HG02763 (cell line): ENCODE data around the gene ERF.

Source experiments
- ATAC-seq: cut with Tn5 transposase; IDR thresholded peaks from one replicate; pipeline ENCODE4 v1.9.1; 2021; ENCODE audit warnings: mild to moderate bottlenecking, moderate library complexity; ENCODE audit not compliant: unreplicated experiment

Gene ERF

DNA sequence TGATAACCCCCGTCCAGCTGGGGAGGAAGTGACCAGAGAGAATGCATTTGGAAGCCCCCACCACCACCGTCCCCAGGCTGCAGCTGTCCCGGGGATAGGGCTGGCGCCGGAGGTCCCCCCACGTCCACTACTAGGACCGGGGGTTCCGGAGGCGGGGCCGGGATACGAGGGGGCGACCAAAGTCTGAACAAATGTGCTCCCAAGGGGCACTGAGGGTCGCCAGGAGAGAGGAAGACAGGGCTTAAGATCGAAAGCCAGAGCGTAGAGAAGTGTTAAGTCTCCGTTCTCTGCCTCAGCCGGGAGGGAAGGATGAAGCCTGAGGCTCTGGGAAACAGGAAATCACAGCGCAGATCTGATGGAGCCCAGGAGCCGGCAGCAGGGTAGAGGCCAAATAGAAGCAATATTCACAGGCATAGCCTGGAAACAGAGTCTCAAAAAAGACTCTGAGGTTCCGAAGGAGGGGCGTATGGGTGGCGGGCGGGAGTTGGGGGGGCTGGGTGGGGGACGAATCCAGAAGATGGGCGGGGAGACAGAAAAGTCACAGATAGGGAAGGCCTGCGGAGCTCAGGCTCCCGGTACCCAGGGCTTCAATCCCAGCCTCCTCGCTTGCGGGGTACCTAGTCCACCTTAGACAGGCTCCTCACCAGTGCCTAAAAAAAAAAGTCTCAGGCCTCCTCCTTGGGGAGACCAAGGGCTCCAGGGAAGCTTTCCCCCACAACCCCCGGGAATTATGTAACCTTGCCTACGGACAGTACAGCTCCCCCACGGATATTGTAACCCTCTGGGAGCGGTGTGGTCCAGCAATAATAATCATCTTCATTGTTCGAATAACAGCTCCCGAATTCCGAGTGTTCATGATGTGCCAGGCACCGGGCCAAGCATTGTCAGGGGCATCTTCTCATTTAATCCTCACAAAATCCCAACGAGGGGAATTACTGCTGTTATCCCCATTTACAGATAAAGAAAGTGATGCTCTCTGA, 1.1 kb upstream of the ERF start:
- ATAC-seq = no peak

DNA sequence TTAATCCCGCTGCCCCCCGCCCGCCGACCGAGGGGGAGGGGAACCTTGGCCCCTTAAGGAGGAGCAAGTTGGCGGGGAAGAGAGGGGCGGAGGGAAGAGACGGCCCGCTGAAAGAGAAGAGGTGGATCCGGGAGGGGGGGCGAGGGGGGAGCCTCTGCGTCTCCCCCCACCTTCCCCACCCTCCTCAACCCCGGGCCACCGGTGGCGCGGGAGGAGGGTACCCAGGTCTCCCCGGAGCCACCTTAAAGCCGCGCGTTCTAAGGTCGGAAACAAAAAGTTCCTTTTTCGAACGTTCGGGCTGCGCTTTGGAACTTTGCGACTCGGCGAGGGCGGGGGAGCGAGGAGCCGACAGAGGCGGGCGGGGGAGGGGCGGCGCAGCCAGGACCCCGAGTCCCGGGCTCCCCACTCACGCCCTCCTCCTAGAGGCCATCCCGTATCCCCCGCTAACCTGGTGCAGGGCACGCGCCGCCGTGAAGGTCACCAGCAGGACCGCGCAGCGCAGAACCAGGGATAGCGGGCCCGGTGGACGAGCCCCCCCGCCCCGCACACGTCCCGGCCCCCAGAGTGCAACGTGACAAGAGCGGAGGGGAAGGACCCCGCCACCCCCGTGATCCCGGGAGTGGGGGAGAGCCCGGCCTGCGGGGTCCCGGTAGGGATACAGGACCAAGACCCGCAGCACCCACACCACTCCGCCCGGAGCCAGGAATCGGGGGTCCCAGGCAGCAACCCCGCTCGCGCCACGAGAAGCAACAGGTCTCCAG, 659 bp downstream of the ERF start:
- peak; percentile 32 for ATAC-seq

DNA sequence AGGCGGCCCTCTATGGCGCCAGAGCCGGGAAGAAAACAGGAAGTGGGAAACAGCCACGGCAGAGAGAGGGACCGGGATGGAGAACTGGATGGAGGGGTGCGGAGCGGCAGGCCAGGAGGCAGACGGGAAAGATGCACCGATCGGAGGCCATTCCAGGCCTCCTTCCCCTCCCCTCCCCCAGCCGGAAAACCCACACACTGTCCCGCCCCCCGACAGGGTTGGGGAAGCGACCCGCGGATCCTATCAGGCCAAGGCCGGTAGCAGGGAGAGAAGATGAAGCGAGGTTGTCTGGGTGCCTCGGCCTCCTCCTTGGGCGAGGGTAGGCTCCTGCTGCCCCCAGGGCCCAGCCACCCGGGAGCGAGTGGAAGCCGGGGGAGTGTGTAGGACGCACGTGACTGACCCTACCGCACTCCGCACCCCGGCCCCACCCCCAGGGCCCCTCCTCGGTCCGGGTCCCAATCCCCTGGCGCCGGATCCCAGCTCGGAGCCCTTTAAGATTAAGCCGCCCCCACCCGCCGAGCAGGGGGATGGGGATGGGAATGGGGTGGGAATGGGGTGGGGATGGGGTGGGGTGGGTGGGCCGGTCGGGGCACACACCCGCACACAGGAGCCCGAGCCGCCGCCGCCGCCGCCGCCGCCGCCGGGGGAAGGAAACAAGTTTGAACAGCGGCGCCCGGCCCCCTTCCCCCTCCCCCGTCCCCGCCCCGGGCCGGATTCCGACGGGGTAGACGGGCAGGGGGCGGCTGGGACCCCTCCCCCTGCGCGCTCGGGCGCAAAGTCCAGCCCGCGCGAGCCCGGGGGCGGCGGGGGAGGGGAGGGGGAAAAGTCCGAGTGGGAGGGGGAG, 1.5 kb downstream of the ERF start:
- ATAC-seq = peak; percentile 10

DNA sequence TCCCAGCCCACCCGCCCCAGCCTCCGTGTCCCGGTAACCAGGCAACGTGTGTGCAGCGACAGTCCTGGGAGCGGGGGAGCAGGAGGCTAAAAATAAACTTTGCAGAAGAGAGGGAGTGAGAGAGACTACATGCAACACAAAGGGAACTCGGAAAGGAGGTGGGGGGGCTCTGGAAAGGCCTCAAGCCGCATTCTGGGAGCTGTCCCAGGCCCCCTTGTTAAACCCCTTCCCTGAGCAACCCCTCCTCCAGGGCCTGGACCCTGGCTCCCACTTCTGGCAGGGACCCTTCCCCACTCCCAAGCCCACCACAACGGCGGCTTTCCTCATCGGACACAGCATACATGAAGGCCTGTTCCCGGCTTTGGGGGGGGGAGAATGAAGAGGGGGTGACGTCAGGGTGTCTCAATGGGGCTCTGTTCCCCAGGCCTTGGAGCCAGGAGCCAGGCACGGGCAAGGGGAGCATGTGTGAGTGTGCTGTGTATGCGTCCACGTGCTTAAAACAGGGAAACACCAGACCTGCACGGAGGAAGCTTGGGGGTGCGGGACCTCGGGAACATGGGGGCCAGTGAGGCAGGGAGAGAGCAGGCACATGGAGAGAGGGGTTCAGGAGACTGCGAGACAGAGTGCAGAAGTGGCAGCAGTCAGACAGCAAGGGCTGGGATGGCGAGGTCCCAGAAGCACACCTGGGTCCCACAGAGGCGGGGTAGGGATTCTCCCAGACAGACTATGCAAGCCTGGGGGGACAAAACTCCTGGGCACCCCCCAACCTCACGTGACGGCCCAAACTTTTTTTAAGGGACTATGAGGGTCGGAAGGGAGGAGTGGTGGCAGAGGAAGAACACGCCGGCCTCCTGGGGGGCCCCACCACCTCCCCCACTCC, 2.3 kb downstream of the ERF start:
- no peak for ATAC-seq

DNA sequence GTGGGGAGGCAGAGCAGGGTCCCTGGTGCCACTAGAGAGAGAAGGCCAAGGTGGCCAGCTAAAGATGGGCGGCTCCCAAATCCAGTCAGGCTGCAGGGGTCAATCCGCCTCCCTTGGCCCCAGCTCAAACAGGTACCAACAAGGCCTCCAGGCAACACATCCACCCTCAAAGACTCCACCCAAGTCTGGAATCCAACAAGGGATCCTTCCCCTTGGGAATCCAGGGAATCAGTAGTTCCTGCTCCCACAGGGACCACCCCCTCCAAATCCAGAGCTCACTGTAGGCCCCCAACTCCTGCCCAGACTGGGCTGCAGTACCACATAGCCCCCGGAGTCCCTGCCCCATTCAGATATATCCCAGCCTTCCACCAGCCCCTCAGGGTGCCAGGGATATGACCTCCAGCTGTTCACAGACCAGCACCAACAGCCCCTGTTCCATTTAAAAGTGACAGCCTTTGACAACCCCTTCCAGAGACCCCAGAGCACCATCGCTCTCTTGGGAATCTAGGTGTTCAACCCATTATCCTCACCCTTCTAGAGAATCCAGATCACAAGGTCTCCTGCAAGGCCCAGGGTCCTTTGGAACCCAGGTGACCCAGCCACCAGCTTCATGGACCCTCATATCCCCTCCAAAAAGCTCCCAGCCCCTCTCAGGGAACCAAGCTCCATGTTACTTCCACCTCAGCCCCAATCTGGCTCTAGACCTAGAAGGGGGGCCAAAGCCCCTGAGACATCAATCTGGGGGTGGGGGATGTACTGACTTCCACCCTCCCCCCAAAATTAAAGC, 3.2 kb downstream of the ERF start:
- ATAC-seq = no peak

DNA sequence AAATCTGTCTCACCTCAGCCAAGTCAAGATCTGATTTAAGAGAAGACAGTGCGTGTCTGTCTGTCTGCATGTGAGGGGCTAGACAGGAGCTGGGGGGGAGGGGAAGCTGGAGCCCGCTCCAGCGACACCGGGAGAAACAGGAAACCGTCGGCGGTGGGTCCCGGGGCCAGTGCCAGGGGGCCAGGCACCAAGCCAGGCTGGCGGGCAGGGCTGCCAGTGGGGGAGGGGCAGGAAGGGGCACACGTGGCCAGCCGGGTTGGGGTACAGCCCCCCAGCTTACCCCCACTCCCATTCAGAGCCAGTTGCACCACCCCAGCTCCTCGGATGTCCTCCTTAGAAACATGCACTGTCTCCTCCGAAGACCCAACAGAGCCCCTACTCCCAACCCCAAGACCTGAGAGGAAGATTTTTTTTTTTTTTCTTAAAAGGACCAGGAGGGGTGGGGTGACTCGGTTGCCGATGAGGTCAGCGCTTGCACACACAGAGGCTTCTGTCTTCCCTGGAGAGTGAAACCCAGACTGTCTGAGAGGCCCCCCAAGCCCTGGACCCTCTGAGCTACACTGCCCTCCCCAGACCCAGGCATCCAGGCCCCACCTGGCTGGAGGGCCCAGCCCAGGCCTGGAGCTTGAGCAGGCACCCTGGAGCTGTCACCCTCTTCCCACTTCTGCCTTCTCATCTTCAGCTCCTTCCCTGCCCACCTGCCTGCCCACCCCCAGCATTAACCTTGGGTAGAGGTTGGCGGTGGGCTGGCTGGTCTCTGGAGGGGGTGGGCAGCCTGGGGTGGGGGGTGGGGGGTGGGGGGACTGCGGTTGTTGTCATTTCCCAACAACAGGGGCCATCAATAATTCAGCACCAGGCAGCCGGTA, 4.0 kb downstream of the ERF start:
- no peak for ATAC-seq

DNA sequence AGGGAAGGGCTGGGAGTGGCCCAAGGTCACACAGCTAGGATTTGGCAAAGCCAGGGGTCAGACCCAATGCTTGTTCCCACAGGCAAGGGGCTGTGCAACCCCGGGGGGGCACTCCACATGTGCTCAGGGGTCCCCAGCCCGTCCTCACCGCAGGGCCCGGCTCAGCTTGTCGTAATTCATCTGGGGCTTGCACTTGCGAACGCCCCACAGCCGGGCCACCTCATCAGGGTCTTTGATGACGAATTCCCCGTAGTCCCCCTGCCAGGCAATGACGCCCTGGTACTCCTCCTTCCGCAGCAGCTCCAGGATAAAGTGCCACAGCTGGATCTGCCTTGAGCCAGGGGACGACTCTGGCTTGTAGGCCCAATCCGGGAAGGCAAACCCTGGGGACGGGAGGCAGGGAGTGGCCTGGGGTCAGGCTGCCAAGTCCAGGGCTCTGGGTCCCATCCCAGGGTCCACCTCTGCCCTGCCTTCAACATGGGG, 4.7 kb downstream of the ERF start:
- no peak for ATAC-seq

DNA sequence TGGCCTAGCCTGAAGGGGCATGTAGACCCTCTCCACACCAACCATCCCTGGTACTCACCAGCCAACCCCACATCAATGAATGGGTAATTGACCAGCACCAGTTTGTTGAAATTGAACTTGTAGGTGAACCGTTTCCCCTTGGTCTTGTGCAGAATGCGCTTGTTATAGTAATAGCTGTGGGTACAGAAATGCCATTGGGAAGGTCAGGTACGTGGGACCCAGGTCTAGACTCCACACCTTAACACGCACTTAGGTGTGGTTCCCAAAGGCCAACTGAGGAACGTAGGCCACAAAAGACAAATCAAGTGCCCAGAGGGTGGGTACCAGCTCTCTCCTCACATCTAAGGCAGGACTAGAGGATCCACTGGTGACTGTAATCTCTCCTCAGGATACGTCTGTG, 5.2 kb downstream of the ERF start:
- no peak for ATAC-seq

DNA sequence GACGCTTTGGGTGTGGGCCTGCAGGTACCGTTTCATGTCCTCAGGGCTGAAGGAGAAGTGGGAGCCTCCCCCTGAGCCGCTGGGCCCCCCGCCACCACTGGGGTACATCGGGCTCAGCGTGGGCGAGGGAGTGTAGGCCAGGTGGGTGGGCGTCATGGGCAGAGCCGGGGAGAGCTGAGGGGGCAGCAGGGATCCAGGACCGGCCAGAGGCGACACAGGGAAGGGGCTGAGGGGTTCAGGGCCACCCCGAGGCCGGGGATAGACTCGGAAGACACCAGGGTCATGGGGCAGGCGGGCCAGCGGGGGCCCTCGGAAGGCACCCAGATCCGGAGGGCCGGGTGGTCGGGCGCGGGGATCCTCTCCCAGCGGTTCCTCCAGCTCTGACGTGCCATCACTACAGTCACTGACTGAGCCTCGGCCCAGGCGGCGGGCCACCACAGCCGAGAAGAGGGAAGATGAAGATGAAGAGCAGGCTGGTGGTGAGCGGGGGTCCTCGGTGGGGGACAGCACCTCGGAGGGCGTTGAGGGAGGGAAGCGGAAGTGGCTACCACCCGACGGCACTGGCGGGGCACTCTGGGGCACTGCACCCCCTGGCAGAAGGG, 5.7 kb downstream of the ERF start:
- ATAC-seq = no peak

DNA sequence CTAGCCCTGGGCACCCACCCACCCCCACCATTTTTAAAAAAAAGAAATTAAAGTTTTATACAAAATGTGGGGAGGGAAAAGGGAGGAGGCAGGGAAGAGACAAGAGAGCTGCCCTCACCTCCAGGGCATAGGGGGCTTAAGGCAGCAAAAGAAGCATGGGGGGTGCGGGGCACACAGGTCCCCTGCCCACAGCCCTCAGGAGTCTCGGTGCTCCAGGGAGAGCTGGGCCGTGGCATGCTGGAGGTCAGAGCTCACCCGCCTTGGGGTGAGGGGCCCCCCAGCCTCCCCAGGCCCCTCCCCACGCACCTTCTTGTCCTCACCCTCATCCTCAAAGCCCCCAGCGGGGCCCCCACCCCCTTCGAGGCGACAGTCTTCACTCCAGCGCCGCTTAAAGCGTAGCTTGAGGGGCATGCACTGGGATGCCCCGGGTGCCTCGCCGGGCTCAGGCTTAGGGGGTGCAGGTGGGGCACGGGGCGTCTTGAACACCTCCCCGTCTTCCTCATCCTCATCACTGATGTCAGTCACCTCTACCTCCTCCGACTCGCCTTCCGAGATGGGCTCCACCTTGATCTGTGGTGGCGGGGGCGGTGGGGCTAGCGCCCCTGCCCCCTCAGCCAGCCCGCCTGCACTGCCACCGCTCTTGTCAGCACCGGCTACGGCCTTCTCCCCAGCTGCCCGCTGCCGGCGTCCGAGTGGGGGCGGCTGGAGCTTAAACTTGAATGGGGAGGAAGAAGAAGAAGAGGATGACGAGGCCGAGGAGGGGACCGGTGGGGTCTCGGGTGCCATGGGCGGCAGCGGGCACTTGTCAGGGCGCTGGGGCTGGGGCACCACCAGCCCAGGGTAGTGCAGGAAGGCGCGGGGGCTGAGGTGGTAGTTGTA, 6.4 kb downstream of the ERF start:
- no peak for ATAC-seq

DNA sequence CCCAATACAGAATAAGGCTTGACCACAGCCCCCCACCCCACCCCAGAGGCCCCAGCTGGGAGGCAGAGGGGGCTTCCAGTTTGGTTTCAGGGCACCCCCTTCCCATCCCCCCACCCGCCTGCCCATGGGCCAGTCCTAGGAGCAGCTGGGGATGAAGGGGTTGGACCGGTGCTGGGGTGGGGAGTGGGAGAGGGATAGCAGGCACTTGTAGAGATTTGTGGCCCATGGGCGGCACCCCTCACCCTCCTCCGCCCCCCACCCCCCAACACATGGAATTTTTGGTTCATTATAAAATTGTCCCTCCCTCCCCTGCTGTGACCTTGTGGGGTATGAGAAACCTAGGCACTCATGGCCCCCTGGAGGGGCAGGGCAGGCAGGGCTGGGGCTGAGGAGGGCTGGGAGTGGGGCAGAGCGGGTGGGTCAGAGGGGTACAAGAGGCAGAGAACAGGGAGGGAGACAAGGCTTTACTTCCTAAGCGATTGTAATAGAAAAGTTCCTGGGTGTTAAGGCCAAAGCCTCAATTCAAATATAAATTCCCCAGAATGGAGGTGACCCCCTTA, 7.2 kb downstream of the ERF start:
- no peak for ATAC-seq

DNA sequence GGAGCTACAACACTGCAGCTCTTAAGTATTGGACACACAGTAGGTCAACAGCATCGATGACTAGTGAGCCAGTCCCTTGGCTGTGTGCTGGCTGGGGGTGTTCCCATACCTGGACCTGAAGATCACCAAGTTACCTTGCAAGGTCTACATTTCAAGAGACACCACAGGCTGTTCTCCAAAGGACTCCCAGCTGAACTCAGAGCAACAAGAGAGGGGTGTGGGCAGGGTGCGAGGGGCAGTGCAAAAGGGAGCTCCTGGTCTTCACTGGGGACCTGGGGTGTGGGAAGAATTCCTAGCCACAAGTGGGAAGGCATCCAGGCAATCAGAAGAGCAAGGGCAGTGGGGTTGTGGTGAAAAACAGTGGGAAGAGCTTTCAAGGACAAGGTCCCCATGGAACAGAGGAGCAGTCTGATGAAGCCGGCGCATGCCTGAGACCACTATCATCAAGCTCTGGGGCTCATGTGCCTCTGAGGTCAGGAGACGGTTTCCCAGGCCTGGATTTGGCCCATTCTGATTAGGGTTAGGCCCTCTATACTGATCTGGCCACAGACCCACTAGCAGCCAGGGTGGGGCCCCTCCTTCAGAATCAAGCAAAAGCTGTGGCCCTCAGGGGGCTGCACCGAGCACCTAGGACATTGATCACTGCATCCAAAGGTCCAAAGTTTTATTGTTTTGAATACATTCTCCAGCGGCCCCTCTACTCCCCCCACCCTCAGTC, 7.8 kb downstream of the ERF start:
- ATAC-seq = no peak

DNA sequence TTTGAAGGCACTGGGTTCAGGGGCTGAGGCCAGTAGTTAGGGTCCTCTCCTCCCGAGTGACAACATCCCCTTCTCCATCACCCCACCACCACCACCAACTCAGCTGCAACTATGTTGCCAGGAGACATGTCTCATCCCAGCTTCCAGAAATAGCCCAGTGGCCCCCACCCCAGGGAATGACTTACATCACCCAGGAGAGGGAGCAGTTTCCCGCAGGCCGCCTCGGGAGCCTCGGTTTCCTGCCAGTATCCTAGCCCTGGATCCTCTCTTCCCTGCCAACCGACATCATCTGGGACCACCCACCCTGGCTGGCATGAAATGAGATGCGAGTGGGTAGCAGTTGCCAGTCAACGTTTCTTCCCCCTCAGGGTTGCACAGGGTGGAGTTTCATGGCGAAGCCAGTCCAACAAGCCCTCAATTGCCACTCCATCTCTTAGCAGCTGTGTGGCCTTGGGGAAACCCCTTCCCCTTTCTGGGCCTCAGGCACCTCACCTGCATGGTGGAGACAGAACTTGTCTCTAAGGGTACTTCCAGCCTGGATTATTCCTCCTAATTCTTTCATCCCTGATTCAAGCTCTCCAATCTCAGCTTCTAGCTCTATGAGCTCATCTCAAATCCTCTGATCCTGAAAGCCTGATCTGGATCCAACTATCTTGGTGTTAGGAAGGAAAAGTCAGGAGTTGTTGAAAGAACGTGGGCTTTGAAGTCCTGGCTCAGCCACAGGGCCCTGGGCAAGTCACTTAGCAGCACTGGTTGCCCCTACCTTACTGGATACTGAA, 8.6 kb downstream of the ERF start:
- ATAC-seq = no peak

DNA sequence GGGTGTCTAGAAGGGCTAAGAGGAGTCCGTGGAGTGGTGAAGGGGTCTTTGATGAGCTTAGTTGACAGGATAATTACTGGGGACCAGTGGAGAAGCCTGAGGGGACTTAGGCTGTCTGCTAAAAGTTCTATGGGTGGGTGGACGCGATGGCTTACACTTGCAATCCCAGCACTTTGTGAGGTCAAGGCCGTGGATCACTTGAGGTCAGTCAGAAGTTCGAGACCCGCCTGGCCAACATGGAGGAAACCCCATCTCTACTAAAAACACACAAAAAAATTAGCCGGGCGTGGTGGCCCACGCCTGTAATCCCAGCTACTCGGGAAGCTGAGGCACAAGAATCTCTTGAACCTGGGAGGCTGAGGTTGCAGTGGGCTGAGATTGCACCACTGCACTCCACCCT, 9.7 kb downstream of the ERF start:
- no peak for ATAC-seq
